HepG2 (cell line): ENCODE data around the gene NAA11. TPM values are rescaled to one million over a fixed set of nuclear protein-coding genes. Genes with fewer than 3 reads are reported as not detected.

ENCODE experiments used
- ATAC-seq: fragments of 200-7000 bp; cut with Tn5 transposase; 3 replicates; pipeline ENCODE4 v1.9.1; 2020; ENCODE audit warnings: mild to moderate bottlenecking, moderate library complexity
- BruUV-seq: library from RNA; stranded (reverse); fragments of 400-500 nt; replicated peaks from 2 replicates; lab custom pipeline; 2021; lab: Mats Ljungman, UMichigan
- CTCF ChIA-PET: fragments of 300-600 bp; formaldehyde crosslinking; extraction: SDS; loops from one replicate; lab custom pipeline; 2021; ENCODE audit warnings: low total read pairs, inconsistent platforms, low intra/inter-chr PET ratio; lab: Yijun Ruan, JAX
- POLR2A ChIA-PET: fragments of 350-600 bp; sonication (Branson Sonifier 250); formaldehyde crosslinking; loops from one replicate; lab custom pipeline; 2020; ENCODE audit warnings: antibody characterized with exemption, inconsistent platforms; lab: Yijun Ruan, JAX
- DNase-seq: peaks from one replicate; pipeline ENCODE4 v3.0.0-alpha.2; 2015; ENCODE audit warnings: low spot score
- FAIRE-seq: peaks from 3 replicates; lab custom pipeline; 2011; peaks lifted over from hg19 to GRCh38; lab: Jason Lieb, UNC
- H2AFZ ChIP-seq: one replicate; pipeline ENCODE4 v1.6.1; 2011; ENCODE audit warnings: low read length, inconsistent platforms
- H3K27ac ChIP-seq: fragments of 300-600 bp; 3 replicates; pipeline ENCODE4 v1.8.0; 2011; ENCODE audit warnings: mixed run types, mild to moderate bottlenecking, mixed read lengths, low read length, inconsistent platforms; ENCODE audit not compliant: insufficient read depth; ENCODE audit errors: extremely low read length
- H3K27me3 ChIP-seq, 2 experiments: fragments of 200-600 bp in 1 of 2; 2 replicates in 1 of 2; 3 replicates in 1 of 2; pipeline versions ENCODE4 v1.6.0 to v1.8.0; 2011; ENCODE audit warnings: low read length in 2 of 2, mild to moderate bottlenecking in 2 of 2, moderate library complexity in 2 of 2, inconsistent platforms in 1 of 2; ENCODE audit not compliant: insufficient read depth in 2 of 2, control insufficient read depth in 1 of 2
- H3K36me3 ChIP-seq, 2 experiments: fragments of 200-600 bp in 1 of 2; replicated peaks in 1 of 2; 2 replicates in 1 of 2; 3 replicates in 1 of 2; pipeline versions ENCODE4 v1.5.1 to v1.8.0; 2011; ENCODE audit warnings: low read length in 2 of 2, inconsistent platforms in 1 of 2; ENCODE audit not compliant: insufficient read depth in 2 of 2, control insufficient read depth in 1 of 2
- H3K4me1 ChIP-seq: 2 replicates; pipeline ENCODE4 v1.5.1; 2012; ENCODE audit warnings: low read length, inconsistent platforms; ENCODE audit not compliant: insufficient read depth
- H3K4me2 ChIP-seq: 2 replicates; pipeline ENCODE4 v1.6.0; 2011; ENCODE audit warnings: low read depth, low read length, inconsistent platforms
- H3K4me3 ChIP-seq, 3 experiments: fragments of 200-600 bp in 1 of 3; sonication (generic), shearing (Covaris generic) in 1 of 3; replicated peaks in 1 of 3; 2 replicates each; pipeline ENCODE4 v1.5.1; 2011 to 2016; ENCODE audit warnings: low read length in 3 of 3, inconsistent platforms in 2 of 3, low read depth in 2 of 3, mild to moderate bottlenecking in 2 of 3, control low read depth in 1 of 3, mixed read lengths in 1 of 3; ENCODE audit not compliant: insufficient read depth in 1 of 3
- H3K79me2 ChIP-seq: one replicate; pipeline ENCODE4 v1.6.1; 2011; ENCODE audit warnings: low read length, inconsistent platforms; ENCODE audit not compliant: insufficient read depth
- H3K9ac ChIP-seq: 2 replicates; pipeline ENCODE4 v1.6.0; 2011; ENCODE audit warnings: mild to moderate bottlenecking, low read depth, low read length, inconsistent platforms; ENCODE audit not compliant: insufficient read depth
- H3K9me3 ChIP-seq: 2 replicates; pipeline ENCODE4 v1.5.1; 2012; ENCODE audit warnings: mild to moderate bottlenecking, low read length
- H4K20me1 ChIP-seq: 2 replicates; pipeline ENCODE4 v1.6.0; 2011; ENCODE audit warnings: inconsistent platforms, mild to moderate bottlenecking, low read length, moderate library complexity; ENCODE audit not compliant: insufficient read depth
- ATM ChIP-seq: fragments of 450-650 bp; IDR thresholded peaks from 2 replicates; pipeline ENCODE4 v1.7.1; 2017; ENCODE audit warnings: mild to moderate bottlenecking, borderline replicate concordance
- EP300 ChIP-seq, 3 experiments: sonication (generic) in 1 of 3; formaldehyde crosslinking in 1 of 3; IDR thresholded peaks; 2 replicates each; pipeline versions ENCODE4 v1.5.1 to v1.6.1; 2011 to 2020; ENCODE audit warnings: low read depth in 2 of 3, low read length in 2 of 3, borderline replicate concordance in 1 of 3, improper control_type of control experiment in 1 of 3, mild to moderate bottlenecking in 1 of 3, missing genetic modification reagents in 1 of 3, moderate library complexity in 1 of 3
- NFE2 ChIP-seq: sonication (generic); formaldehyde crosslinking; IDR thresholded peaks from 2 replicates; pipeline ENCODE4 v1.4.0; 2020; ENCODE audit warnings: missing genetic modification reagents
- NR2C2 ChIP-seq: sonication (generic); formaldehyde crosslinking; IDR thresholded peaks from 2 replicates; pipeline ENCODE4 v1.4.0; 2020; ENCODE audit warnings: missing genetic modification reagents, mild to moderate bottlenecking, moderate library complexity, borderline replicate concordance
- ZKSCAN8 ChIP-seq: IDR thresholded peaks from 2 replicates; pipeline ENCODE4 v1.6.1; 2016; ENCODE audit warnings: borderline replicate concordance, missing genetic modification reagents, missing compliant biosample characterization
- ZNF160 ChIP-seq: sonication (generic); formaldehyde crosslinking; IDR thresholded peaks from 2 replicates; pipeline ENCODE4 v1.8.0; 2022; ENCODE audit warnings: mild to moderate bottlenecking, inconsistent platforms, missing genetic modification reagents
- ZNF580 ChIP-seq: IDR thresholded peaks from 2 replicates; pipeline ENCODE4 v1.6.1; 2016; ENCODE audit warnings: low read depth, borderline replicate concordance
- ZSCAN5A ChIP-seq: sonication (generic); formaldehyde crosslinking; IDR thresholded peaks from 2 replicates; pipeline ENCODE4 v1.8.0; 2022; ENCODE audit warnings: mild to moderate bottlenecking, missing genetic modification reagents, borderline replicate concordance
- WGBS: methylation state at CpG from one replicate; pipeline ENCODE4 v1.1.6; 2017; ENCODE audit warnings: low lambda C conversion rate; 5-methylcytosine and 5-hydroxymethylcytosine counted together
- in situ Hi-C: cut with HindIII; loops from 2 replicates; pipeline ENCODE4 v1.10.0; 2017; ENCODE audit warnings: low pct_unique_long_range_greater_than_20kb; ENCODE audit not compliant: extremely low pct_ligation_motif_present
- intact Hi-C: fragments of 100-400 bp; cut with micrococcal nuclease; formaldehyde crosslinking; loops from one replicate; pipeline ENCODE4 v1.10.0; 2022; ENCODE audit not compliant: unreplicated experiment
- polyA plus RNA-seq, 8 experiments: library from polyadenylated mRNA; depleted of rRNA in 3 of 8; stranded (reverse) in 7 of 8; unstranded in 1 of 8; fragments of >200 nt; fragmentation: Illumina TruSeq in 4 of 8; extraction: Trizol in 4 of 8; gene quantifications; 2 replicates each; pipeline versions ENCODE4 v1.2.1 to v1.2.3, GENCODE V29; 2011 to 2016; ENCODE audit warnings: low read depth in 4 of 8, missing spikeins in 1 of 8, mixed read lengths in 1 of 8; ENCODE audit not compliant: insufficient read depth in 1 of 8
- total RNA-seq, 5 experiments: library from RNA; depleted of rRNA; stranded (reverse); fragments of >200 nt; fragmentation: Illumina TruSeq; extraction: Trizol; gene quantifications; 2 replicates each; pipeline ENCODE4 v1.2.3, GENCODE V29; 2016; ENCODE audit warnings: low read depth in 1 of 5

The NAA11 gene
- total and polyA plus RNA-seq, 2 of the 13 experiments (the other 11 are each of a cell fraction or from before 2014, with no cell fraction given) = not detected

GRCh38 chr4:79341893-79342653 lies 16.2 kb upstream of the NAA11 start:
- no TSS peak for BruUV-seq
- ChIA-PET CTCF (no interaction called here), POLR2A (no interaction called here)
- Histone ChIP-seq H3K4me2 (no peak overlapping the region), H3K9ac (no peak overlapping the region), H3K79me2 (no peaks in the 10 kb centered on the region), H3K9me3 (peaks cover 19% of the 10 kb centered on the region; the same call in 1 of the 2 replicates), H3K27me3 (no peaks in the 10 kb centered on the region), H3K4me1 (no peaks in the 10 kb centered on the region), H4K20me1 (no peaks in the 10 kb centered on the region), H3K4me3 (no peak overlapping the region), H2AFZ (no peak overlapping the region), H3K27ac (no peak overlapping the region), H3K36me3 (no peaks in the 10 kb centered on the region)
- TF ChIP-seq ZNF160 (CRISPR knock-in tag) (peak; percentile 52; the same call in 1 of the 2 replicates), ZNF580 (CRISPR knock-in tag) (no peak)
- 1% methylated on average over 3 of the region's 3 CpGs for WGBS
- no peak for ATAC-seq
- DNase-seq = no peak
- FAIRE-seq = no peak
- intact Hi-C loops = no loop called here
- in situ Hi-C loops = no loop called here

- CTCF ChIA-PET = no interaction called here
- intact Hi-C loops = no loop called here
- peaks cover 19% of the 10 kb centered on the region; the same call in 1 of the 2 replicates for H3K9me3 ChIP-seq
Observed at GRCh38 chr4:79340568-79340967, 14.7 kb upstream of the NAA11 start.

More at GRCh38 chr4:79340568-79340967, 14.7 kb upstream of the NAA11 start:
- Histone ChIP-seq H3K27me3 (no peaks in the 10 kb centered on the region), H3K27ac (no peak overlapping the region), H3K79me2 (no peaks in the 10 kb centered on the region), H3K4me1 (no peaks in the 10 kb centered on the region), H3K9ac (no peak overlapping the region), H3K4me3 (no peak overlapping the region), H2AFZ (no peak overlapping the region), H3K36me3 (no peaks in the 10 kb centered on the region), H4K20me1 (no peaks in the 10 kb centered on the region), H3K4me2 (no peak overlapping the region)
- in situ Hi-C loops = no loop called here
- no peak for ATAC-seq
- DNase-seq = no peak
- no TSS peak for BruUV-seq
- POLR2A ChIA-PET = no interaction called here
- FAIRE-seq = no peak
- no peak for TF ChIP-seq ZKSCAN8 (CRISPR knock-in tag)
- no peak for TF ChIP-seq NR2C2 (CRISPR knock-in tag)
- TF ChIP-seq ZSCAN5A = no peak
- no peak for TF ChIP-seq EP300 (IDR thresholded peaks at IDR 0.05; ENCODE audit: low read depth in 2 of 2, low read length in 2 of 2)
- no peak for TF ChIP-seq EP300 (CRISPR knock-in tag; IDR thresholded peaks at IDR 0.05; ENCODE audit: borderline replicate concordance)
- TF ChIP-seq NFE2 = no peak
- no peak for TF ChIP-seq ATM
- WGBS = 10% methylated on average over 2 of the region's 2 CpGs
